ENCODE data around the gene DYNLT3. TPM values are rescaled to one million over a fixed set of nuclear protein-coding genes. Genes with fewer than 3 reads are reported as not detected.

Gene DYNLT3
- total RNA-seq, 1 experiment from 2014 or later: 5.7 TPM

DNA sequence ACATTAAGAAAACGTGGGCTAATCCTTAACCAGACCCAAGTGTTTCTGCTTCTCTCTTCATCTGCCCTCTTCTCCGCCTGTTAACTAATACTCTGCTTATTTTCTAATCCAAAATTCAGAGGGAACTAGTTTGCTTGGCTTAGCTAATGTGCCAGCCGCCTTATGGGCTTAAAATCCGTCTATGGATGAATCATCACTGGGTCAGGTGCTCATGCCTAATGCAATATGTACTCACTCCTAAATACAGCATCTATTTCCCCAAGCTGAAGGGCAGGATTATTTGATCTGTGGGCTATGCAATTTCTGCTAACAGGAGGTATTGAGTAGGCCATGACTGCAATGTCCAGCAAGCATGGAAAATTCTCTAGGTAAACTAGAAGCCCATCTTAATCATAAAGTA lies 12.4 kb downstream of the DYNLT3 start:
- no peaks in the 10 kb centered on the region for H3K23me2 ChIP-seq (ENCODE audit: insufficient read length, low read depth, low read length, poor library complexity, severe bottlenecking)
- no peaks in the 10 kb centered on the region for H3K9me3 ChIP-seq (ENCODE audit: control insufficient read depth, low read depth, low read length)
- H4K5ac ChIP-seq (ENCODE audit: insufficient read length, low read depth, low read length): no peak overlapping the region
- no peak overlapping the region for H3K4ac ChIP-seq (ENCODE audit: low read depth, low read length)
- H3K4me2 ChIP-seq (ENCODE audit: insufficient read depth, insufficient read length, low read length): no peak overlapping the region
- H3K4me1 ChIP-seq (ENCODE audit: insufficient read depth, low read length): no peaks in the 10 kb centered on the region
- no CpG with 5 or more reads among the region's 4 CpGs for WGBS (ENCODE audit: extremely low coverage, insufficient read length, low lambda C conversion rate)
- H3K79me2 ChIP-seq (ENCODE audit: insufficient read depth, low read length): no peaks in the 10 kb centered on the region
- DNase-seq: no peak
- H4K8ac ChIP-seq (replicated peaks; ENCODE audit: insufficient read length, low read depth, low read length): no peak overlapping the region
- TF ChIP-seq, protein P1, sequence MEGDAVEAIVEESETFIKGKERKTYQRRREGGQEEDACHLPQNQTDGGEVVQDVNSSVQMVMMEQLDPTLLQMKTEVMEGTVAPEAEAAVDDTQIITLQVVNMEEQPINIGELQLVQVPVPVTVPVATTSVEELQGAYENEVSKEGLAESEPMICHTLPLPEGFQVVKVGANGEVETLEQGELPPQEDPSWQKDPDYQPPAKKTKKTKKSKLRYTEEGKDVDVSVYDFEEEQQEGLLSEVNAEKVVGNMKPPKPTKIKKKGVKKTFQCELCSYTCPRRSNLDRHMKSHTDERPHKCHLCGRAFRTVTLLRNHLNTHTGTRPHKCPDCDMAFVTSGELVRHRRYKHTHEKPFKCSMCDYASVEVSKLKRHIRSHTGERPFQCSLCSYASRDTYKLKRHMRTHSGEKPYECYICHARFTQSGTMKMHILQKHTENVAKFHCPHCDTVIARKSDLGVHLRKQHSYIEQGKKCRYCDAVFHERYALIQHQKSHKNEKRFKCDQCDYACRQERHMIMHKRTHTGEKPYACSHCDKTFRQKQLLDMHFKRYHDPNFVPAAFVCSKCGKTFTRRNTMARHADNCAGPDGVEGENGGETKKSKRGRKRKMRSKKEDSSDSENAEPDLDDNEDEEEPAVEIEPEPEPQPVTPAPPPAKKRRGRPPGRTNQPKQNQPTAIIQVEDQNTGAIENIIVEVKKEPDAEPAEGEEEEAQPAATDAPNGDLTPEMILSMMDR (conservative IDR thresholded peaks at IDR 0.05): no peak
- no peak overlapping the region for H2BK12ac ChIP-seq (ENCODE audit: insufficient read length, low read depth, low read length)
- H3K56ac ChIP-seq (ENCODE audit: insufficient read length, low read depth, low read length): no peak overlapping the region
- Mint-ChIP-seq H3K36me3 (ENCODE audit: insufficient read depth in 1 of 3, low read depth in 3 of 3) (peaks cover 0 to 4% (median 2%) of the 10 kb centered on the region in 3 experiments; a peak in 4 of 7 replicates), H3K4me3 (no peak overlapping the region), H3K9me3 (peaks cover 27 to 38% of the 10 kb centered on the region in 2 experiments), H3K4me1 (no peaks in the 10 kb centered on the region), H3K27ac (no peak overlapping the region), H3K27me3 (ENCODE audit: low read depth) (no peaks in the 10 kb centered on the region)
- H3K14ac ChIP-seq (ENCODE audit: insufficient read depth, low read length): no peak overlapping the region
- H4K91ac ChIP-seq (ENCODE audit: insufficient read length, low read depth, low read length): no peak overlapping the region
- no peak overlapping the region for H2BK20ac ChIP-seq (ENCODE audit: low read depth, low read length, poor library complexity, severe bottlenecking)
- no peak overlapping the region for H3K27ac ChIP-seq (ENCODE audit: insufficient read length, low read depth, low read length)
- H2BK15ac ChIP-seq (ENCODE audit: low read depth, low read length): no peak overlapping the region
- no peaks in the 10 kb centered on the region for H3K79me1 ChIP-seq (ENCODE audit: insufficient read depth, low read depth, low read length, poor library complexity, severe bottlenecking)
- no peak overlapping the region for H3T11ph ChIP-seq (ENCODE audit: low read length)
- no peak overlapping the region for H2AK5ac ChIP-seq (ENCODE audit: insufficient read length, low read length)
- no peak overlapping the region for H3K18ac ChIP-seq (ENCODE audit: insufficient read length, low read depth, low read length)
- H3K9ac ChIP-seq (ENCODE audit: extremely low read depth, insufficient read length, low read length): no peak overlapping the region
- no peaks in the 10 kb centered on the region for H4K20me1 ChIP-seq (ENCODE audit: control insufficient read depth, insufficient read depth, insufficient read length)
- no peak overlapping the region for H3K23ac ChIP-seq (ENCODE audit: insufficient read length, low read depth, low read length)
- no peak overlapping the region for H2BK120ac ChIP-seq (ENCODE audit: low read depth, low read length, poor library complexity, severe bottlenecking)
- H2BK5ac ChIP-seq (ENCODE audit: insufficient read length, low read length): no peak overlapping the region
- no peak overlapping the region for H2AFZ ChIP-seq (ENCODE audit: low read length)
- H3K27me3 ChIP-seq (ENCODE audit: insufficient read depth, low read length): no peaks in the 10 kb centered on the region
